Measurements from ENCODE around the gene HOOK2. TPM values are rescaled to one million over a fixed set of nuclear protein-coding genes. Genes with fewer than 3 reads are reported as not detected.
"Not testable (repeated sequence)": the region's sequence is repeated elsewhere in the genome, so short reads cannot be mapped to it uniquely, and the experiment has no call there.

The HOOK2 gene, protein sequence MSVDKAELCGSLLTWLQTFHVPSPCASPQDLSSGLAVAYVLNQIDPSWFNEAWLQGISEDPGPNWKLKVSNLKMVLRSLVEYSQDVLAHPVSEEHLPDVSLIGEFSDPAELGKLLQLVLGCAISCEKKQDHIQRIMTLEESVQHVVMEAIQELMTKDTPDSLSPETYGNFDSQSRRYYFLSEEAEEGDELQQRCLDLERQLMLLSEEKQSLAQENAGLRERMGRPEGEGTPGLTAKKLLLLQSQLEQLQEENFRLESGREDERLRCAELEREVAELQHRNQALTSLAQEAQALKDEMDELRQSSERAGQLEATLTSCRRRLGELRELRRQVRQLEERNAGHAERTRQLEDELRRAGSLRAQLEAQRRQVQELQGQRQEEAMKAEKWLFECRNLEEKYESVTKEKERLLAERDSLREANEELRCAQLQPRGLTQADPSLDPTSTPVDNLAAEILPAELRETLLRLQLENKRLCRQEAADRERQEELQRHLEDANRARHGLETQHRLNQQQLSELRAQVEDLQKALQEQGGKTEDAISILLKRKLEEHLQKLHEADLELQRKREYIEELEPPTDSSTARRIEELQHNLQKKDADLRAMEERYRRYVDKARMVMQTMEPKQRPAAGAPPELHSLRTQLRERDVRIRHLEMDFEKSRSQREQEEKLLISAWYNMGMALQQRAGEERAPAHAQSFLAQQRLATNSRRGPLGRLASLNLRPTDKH
- total RNA-seq: 12.1 and 14.8 TPM in 2 replicates

DNA sequence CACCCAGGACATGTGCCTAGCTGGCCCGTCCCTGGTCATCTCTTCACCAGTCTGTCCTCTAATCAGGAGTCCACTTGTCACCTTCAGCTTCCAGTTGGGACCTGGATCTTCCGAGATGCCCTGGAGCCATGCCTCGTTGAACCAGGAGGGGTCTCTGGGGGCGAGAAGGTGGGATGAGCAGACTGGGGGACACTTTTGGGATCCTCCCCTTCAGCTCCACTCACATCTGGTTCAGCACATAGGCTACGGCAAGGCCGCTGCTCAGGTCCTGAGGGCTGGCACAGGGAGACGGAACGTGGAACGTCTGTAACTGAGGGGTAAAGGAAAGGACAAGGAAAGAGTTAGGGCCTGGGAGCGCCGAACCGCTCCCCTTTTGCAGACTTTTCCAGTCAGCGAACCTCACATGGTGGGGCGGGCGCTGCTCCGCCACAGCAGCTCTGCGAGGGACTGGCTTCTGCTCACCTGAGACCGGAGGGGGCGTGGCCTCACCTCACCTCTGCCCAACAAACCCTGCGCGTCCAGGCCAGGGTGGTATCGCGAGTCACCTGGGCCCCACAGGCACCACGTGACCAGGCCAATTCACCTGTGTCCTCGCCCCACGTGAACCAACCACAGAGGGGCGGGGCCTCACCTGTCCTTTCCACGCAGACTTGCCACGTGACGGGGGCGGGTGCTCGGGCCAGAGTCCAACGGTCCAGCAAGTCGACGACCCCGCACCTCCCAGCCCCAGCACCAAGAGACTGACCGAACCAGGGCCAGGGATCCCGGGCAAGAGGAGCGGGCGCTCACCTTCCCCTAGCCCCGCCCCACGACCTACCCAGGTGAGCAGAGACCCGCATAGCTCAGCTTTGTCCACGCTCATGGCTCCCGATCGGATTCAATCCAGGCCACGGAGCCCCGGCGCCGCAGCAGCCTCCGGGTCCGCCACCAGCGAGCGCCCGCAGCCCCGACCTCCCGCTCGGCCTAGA lies at the start of gene HOOK2:
Gene HOOK2 (minus strand): TSS at position 965 of the 968 bp plus-strand sequence. CDS start 103 bp downstream, at position 862.
- no peak for DNase-seq

DNA sequence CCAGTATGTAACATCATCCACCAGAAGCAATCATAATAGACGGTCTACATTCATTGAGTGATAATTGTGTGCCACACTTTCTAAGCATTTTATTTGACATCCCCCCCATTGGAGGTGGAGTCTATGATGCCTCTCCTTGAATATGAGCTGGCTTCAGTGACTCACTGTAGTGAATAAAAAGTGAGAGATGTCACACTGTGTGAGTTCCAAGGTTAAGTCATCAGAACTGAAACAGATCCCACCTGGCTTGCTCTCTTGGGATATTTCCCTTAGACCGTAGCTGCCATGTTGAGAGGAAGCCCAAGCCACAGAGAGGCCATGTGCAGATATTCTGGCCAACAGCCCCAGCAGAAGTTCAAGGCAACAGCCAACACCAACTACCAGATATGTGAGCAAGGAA lies 46.4 kb upstream of the HOOK2 start:
- no peak for DNase-seq

DNA sequence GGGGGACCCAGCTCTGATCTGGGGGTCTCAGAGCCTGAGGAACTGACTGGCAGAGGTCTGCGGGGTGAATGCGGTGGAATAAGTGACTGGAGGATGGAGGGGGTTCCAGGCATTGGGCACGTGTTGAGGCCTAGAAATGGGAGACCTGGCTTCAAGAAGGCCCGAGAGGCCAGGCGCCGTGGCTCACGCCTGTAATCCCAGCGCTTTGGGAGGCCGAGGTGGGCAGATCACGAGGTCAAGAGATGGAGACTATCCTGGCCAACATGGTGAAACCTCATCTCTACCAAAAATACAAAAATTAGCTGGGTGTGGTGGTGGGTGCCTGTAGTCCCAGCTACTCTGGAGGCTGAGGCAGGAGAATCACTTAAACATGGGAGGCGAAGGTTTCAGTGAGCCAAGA lies 42.5 kb upstream of the HOOK2 start:
- not testable (repeated sequence) for DNase-seq

DNA sequence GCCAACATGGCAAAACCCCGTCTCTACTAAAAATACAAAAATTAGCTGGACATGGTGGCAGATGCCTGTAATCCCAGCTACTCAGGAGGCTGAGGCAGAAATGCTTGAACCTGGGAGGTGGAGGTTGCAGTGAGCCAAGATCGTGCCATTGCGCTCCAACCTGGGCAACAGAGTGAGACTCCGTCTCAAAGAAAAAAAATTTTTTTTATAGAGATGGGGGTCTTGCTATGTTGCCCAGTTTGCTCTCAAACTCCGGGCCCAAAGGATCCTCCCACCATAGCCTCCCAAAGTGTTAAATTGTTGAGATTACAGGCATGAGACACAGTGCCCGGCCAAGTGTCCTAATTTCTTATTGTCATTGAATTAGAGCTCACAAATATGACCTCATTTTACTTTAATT lies 41.8 kb upstream of the HOOK2 start:
- DNase-seq: not testable (repeated sequence)

DNA sequence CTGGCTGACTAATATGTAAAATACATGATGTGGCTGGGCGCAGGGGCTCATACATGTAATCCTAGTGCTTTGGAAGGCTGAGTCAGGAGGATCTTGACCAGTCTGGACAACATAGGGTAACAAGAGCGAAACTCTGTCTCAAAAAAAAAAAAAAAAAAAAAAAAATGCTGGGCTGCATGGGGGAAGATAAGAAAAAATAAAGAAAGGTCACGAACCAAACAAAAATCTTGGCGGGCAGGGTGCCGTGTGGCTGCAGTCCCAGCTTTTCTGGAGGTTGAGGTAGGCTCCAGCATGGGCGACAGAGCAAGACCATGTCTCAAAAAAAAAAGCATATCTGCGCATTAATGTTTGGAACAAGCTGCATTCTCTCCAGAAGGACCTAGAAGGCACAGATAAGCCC lies 39.7 kb upstream of the HOOK2 start:
- DNase-seq: no peak

DNA sequence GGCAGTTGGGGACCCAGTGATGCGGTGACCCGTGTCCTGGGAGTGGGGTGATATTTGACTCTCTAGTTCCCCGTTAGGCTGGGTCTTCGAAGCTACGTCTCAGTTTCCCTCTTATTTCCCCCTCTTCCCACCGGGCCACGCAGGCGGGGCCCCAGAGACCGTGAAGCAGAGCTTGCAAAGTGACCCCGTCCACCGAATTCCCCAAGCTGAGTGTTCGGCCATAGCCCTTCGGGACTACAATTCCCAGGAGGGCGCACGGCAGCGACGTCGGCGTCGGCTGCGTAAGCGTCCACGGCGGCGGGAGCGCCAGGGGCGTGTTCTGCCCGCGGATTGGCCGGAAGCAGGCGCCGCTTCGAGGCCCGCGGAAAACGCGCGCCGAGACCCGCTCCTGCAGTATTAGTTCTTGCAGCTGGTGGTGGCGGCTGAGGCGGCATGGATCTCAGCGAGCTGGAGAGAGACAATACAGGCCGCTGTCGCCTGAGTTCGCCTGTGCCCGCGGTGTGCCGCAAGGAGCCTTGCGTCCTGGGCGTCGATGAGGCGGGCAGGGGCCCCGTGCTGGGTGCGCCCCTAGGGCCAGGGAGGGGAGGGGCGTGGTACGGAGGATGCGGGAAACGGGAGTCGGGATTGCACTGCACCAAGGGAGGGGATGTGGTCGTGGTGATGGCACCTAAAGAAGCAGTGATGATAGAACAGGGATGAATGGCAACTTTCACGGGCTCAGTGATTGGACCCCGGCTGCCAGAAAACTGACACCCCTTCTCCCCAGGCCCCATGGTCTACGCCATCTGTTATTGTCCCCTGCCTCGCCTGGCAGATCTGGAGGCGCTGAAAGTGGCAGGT lies 31.1 kb upstream of the HOOK2 start, which contains the start of gene RNASEH2A:
Gene RNASEH2A (plus strand): TSS at position 343 of the 840 bp plus-strand sequence. CDS start 90 bp downstream, at position 433.
- peak; percentile 95 for DNase-seq

DNA sequence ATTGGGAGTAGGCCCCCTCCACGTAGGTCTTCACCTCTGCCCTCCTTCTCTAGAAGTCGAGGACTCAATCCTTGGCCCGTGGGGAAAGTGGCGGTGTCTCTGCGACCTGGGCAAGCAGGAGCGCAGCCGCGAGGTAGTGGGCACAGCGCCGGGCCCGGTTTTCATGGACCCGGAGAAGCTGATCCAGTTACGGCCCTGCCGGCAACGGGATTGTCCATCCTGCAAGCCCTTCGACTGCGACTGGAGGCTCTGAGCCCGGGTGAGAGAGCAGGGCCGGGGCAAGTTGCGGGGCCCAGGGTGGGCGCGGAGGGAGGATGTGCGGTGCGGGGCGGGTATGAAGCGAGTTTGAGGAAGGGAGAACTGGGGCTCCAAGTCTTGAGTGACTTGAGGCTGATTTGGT lies 28.7 kb upstream of the HOOK2 start:
- no peak for DNase-seq

DNA sequence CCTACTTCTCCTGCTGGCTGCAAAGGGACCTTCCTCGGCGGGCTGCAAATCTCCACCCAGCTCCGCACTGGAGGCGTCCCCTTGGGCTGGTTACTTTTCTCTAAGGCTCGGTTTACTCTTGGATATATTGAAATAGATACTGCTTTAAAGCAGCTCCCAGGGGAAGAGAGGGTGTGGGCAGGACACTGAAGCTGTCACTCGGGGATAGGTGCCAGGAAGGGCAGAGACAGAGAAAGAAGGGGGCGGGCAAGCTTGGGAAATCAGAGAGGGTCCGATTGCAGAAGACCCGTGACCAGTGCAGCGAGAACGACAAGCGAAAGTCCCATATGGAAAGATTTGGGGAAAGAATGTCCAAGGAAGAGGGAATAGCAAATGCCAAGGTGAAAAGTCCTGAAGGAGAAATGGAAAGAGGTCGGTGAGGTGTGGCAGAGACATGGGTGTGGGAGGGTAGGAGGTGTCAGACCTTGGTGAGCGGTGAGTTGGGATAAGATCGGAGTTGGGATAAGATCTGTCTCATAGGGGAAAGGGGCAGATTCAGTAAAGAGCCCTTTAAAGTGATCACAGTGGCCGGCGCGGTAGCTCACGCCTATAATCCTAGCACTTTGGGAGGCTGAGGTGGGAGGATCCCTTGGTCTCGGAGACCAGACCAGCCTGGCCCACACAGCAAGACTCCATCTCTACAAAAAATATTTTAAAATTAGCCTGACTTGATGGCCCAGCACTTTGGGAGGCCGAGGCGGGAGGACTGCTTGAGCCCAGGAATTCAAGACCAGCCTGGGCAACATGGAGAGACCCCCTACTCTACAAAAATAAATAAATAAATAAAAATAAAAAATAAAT lies 27.1 kb upstream of the HOOK2 start:
- no peak for DNase-seq

DNA sequence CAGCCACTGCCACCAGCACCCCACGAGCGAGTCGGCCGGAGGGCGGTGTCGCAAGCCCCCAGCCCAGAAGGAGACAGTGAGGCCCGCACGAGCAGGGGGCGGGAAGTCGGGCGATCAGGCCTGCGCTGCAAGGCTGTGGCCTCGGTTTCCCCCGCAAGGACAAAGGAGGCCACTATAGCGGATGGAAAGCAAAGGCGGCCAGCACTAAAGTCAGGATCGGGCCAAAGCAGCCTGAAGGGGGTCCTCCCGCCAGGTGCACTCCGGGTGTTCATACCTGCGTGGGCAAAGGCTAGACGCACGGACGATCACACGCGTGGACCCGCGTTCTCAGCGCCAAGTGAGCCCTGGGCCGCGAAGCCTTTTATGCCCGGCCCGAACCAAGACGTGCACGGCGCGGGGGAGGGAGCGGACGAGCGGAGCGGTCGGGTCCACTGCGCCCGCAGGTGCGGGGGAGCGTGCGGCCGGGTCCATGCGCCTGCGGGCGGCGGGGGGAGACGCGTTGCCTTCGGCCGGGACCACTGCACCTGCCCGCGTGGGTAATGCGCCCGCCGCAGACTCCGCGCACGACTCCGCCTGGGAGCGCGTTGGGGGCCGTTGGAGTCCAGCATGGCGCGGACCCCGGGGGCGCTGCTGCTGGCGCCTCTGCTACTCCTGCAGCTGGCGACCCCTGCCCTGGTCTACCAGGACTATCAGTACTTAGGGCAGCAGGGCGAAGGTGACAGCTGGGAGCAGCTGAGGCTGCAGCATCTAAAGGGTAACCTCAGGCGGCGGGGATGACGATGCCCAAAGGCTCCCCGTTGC lies 26.3 kb upstream of the HOOK2 start, which contains the start of the genes PRDX2 and THSD8:
Gene PRDX2 (minus strand): TSS at position 335 of the 801 bp plus-strand sequence. CDS start 539 bp downstream, outside the sequence.
Gene THSD8 (plus strand): TSS at position 604 of the 801 bp plus-strand sequence. CDS start 3 bp downstream, at position 607.
- peak; percentile 84 for DNase-seq

DNA sequence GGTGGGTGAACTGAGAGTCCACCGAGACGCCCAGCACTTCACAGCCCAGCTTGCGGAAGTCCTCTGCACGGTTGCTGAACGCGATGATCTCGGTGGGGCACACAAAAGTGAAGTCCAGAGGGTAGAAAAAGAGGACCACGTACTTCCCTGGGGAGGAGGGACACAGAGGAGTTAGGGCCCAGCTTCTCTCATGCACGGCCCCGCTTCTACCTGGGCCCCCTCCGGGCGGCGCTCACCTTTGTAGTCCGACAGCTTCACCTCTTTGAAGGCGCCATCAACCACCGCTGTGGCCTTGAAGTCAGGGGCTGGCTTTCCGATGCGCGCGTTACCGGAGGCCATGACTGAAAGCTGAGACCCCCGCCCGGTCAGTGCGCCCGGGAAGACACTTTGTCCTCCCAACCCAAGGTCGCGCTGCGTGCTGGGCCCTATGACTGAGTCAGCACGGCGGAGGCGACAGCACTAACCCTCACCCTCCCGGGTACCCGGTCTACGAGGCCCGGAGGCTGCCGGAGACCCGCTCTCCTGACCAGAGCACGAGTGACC lies 25.6 kb upstream of the HOOK2 start:
- no peak for DNase-seq

DNA sequence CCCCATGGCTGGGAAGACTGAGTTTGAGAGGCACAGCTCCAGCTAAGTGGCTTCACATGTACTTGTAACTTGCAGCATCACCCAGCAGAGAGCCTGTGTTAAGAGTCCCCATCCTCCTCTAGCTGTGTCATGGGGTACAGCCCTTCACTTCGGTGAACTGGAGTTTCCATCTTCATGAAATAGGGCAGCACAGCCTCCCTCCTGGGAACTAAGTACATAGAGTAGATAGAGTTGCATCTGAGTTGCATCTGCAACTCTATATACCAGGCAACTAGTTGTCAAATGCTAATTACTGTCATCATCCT lies 25.1 kb upstream of the HOOK2 start:
- DNase-seq: no peak

DNA sequence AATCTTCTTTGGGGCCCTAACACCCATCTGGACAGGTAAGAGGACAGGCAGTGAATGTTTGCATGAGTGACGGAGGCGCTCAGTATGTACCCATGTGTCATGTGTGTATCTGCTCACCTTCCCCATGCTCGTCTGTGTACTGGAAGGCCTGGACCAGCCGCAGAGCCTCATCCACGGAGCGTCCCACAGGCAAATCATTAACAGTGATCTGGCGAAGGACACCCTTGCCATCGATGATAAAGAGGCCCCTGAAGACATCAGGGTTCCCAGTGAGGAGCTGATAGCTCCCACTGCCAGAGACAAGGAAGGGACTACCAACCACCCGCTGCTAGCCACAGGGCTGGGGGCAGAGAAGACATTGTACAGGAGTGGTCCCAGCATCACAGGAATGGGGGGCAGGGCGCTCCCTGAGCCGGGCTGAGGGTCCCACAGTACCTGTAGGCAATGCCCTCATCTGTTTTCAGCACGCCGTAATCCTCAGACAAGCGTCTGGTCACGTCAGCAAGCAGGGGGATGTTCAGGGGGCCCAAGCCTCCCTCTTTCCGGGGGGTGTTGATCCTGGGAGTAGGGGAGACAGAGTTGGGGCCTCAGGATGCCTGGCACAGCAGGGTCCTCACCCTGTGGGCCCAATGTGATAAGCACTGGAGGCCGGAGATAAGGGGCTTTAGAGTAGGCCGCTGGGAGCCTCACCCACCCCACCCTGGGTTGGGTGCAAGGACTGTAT lies 24.6 kb upstream of the HOOK2 start:
- DNase-seq: no peak

DNA sequence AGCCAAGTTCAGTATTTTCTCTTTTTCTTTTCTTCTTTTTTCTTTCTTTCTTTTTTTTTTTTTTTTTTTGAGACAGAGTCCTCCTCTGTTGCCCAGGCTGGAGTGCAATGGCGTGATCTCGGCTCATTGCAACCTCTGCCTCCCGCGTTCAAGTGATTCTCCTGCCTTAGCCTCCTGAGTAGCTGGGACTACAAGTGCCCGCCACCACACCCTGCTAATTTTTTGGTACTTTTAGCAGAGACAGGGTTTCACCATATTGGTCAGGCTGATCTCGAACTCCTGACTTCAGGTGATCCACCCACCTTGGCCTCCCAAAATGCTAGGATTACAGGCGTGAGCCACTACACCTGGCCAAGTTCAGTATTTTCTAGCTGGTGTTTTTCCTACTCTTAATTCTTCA lies 22.3 kb upstream of the HOOK2 start:
- DNase-seq: not testable (repeated sequence)

DNA sequence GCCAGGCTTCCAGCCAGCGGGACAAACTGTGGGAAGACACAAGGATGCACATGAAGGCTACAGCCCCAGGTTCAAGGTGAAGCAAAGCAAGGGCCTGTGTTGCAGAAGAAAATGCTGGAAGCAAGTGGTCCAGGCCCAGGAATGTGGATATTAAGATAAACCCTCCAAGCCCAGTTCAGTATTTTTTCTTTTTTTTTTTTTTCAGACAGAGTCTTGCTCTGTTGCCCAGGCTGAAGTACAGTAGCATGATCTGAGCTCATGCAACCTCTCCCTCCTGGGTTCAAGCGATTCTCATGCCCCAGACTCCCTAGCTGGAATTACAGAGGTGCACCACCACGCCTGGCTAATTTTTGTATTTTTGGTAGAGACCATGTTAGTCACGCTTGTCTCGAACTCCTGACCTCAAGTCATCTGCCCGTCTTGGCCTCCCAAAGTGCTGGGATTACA lies 21.8 kb upstream of the HOOK2 start:
- DNase-seq: no peak

DNA sequence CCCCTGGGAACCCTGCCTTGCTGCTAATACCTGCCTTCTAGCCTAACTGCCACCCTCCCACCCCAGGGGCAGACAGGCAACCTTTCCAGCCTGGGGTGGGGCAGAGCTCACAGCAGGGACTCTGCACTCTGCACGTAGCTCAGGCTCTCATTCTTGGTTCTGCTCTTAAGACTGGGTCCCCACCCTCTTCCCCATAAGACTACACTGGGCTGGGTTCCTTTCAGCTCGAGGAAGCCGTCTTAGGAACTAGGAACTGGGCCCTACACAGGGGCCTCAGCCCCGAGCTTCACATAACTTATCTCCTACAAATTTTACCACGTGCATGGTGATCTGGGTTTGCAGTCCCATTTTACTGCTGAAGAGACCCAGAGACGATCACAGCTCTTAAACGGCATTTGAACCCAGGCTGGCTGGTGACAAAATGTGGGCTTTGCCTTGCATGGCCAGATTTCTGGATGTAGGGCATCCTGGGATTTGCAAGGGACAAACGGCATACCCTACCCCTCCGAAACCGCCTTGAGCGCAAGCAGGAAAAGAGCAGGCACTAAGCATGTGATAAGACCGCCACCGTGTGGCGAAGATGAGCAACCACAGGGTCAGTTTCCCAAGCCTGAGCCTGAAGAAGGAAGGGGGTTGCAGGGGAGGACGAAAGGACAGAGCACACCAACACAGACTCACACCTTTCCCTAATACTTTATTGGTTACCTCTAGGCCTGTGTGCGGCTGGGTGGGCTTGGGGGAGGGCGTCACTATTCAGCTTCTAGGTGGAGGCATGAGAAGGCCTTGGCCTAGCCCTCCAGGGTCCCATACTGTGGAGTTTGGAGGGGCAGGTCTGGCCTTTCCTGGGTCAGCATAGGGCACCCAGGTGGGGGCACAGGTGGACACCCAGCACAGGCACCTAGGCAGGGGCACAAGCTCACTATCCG lies 21.1 kb upstream of the HOOK2 start:
- DNase-seq: peak; percentile 89

DNA sequence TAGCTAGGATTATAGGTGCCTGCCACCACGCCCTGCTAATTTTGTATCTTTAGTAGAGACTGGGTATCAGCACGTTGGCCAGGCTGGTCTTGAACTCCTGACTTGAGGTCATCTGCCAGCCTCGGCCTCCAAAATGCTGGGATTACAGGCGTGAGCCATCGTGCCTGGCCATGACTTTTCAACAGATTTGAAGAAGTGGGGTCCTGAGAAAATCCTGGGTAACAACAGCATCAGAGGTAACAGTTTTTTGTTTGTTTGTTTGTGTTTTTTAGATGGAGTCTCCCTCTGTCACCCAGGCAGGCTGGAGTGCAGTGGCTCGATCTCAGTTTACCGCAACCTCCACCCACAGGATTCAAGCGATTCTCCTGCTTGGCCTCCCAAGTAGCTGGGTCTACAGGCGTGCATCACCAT lies 19.6 kb upstream of the HOOK2 start:
- no peak for DNase-seq

DNA sequence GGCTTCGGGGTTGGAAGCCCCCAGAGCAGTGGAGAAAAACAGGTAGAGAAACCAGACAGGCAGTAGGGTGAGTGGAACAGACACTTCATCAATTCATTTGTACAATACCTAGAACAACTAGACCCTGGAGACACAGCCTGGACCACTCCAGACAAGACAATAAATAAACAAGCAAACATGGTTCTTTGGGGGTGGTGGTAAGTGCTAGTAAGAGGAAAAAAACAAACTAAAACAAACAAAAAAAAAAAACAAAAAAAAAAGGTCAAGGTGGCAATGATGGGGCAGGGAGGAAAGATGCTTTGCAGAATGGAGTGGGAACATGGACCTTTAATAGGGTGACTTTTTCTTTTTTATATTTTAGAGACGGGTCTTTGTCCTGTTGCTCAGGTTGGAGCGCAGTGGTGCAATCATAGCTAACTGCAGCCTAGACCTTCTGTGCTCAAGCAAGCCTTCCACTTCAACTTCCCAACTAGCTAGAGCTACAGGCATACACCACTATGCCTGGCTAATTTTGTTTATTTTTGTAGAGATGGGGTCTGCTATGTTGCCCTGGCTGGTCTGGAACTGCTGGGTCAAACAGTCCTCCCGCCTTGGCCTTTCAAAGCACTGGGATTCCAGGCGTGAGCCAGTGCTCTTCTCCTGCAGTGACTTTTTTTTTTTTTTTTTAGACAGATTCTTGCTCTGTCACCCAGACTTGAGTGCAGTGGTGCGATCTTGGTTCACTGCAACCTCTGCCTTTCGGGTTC lies 19.0 kb upstream of the HOOK2 start:
- no peak for DNase-seq

Data from dermis blood vessel endothelial cell (primary cell).